DMS79 treated with DMSO at 0.1 percent for 48 hours (cell line): ENCODE measurements around the gene NECAB2.

Experiments
- DNase-seq: peaks from one replicate; lab custom pipeline; 2025; lab: John Stamatoyannopoulos, UW

Gene NECAB2

GRCh38 chr16:83952940-83953795, 14.9 kb upstream of the NECAB2 start, which contains the start of gene OSGIN1:
Gene OSGIN1, plus strand, starts transcription at chr16:83953240. Its CDS starts 4,432 bp downstream, at chr16:83957672.
- peak; percentile 5 for DNase-seq

DNA sequence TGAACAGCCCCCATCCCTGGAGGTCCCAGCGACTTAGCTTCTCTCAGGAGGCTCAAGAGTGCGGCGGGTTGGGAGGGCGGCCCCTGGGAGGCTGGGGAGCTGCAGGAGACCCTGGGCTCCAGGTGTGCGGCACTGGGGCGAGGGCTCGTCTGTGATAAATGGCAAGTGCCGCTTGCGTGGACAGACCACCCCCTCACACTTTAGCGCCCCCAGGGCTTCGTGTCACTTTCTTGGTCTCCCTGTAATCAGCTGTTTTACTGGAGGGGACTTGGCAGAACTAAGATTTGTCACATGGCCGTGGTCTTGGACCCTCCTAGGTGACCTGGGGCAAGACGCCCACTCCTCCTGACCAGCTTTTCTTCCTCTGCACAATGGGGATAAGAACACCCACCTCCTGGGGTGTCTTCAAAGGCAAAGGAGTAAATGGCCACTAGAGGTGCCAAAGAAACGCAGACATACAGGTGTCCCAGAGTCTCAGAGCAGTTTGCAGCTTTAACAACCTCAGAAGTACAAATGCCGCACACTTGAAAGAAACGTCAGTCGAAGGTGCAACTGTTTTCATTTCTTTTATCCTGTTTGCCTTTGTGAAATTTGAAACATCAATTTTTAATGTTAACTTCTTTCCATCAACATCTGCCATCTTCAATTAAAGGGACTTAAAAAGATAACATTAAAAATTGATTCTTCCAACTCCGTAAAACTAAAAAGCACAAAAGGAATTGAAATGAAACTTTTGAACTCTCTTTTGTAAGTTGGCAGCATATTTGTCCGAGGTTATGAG, 14.1 kb upstream of the NECAB2 start:
- no peak for DNase-seq

DNA sequence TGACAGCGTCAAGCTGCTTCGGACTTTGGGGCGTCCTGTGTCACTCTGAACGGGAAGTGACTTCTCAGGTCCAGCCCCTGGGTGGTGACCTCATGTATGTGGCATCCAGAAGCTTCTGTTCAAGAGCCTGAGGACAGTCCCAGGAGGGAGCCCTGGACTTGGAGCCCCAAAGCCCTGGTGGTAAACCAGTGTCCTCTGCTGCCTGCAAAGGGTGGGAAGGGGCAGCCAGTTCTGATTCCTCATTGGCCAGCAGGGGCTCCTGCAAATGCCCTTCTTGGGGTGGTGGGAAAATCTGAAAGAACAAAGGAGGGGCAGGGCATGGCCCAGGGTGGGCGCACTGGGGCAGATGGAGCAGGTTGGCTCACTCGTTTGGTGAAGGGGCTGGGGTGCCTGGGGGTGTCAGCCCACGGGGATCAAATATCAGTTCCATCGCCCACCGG, 13.4 kb upstream of the NECAB2 start:
- DNase-seq = no peak

DNA sequence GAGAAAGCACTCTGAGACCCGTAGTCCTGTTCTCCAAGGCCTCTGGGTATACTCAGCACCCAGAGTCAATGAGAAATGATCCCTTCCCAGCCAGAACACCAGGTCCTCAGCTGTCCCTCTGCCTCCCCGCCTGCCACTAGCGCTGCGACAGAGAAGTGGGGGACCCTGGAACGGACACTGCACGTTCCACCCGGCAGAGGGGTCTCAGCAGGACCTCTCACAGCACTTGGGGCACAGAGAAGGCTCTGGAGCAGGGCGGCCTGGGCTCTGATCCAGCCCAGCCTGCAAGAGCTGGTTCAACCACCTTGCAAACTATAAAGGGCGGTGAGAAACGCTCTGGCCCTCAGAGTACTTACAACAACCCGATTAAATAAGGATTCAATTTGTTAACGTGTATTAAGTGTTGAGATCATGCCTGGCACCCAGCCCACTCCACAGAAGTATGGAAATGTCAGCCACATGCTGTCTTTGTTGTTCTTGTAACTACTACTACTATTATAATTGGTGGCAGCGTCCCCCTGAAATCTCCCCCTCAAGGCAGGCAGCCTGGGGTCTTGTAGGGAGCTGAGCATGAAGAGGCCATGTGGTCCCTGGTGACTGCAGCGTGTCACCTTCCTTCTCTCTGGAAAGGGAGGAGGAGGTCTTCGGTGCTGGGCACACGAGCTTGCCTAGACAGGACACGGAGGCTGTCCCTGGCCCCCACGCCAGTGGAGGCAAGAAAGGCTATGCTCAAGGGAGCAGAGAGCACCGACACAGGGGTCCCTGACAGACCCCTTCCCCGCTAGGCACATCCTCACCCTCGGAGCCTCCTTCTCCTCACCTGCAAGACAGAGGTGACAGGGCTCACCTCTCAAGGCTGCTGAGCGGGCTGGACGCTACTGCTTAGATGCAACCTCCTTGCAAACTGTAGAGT, 12.6 kb upstream of the NECAB2 start:
- DNase-seq = no peak

- DNase-seq = peak; percentile 11
Measured at GRCh38 chr16:83956336-83957289, 11.4 kb upstream of the NECAB2 start.

- no peak for DNase-seq
Measured at GRCh38 chr16:83957296-83957855, 10.7 kb upstream of the NECAB2 start.

DNA sequence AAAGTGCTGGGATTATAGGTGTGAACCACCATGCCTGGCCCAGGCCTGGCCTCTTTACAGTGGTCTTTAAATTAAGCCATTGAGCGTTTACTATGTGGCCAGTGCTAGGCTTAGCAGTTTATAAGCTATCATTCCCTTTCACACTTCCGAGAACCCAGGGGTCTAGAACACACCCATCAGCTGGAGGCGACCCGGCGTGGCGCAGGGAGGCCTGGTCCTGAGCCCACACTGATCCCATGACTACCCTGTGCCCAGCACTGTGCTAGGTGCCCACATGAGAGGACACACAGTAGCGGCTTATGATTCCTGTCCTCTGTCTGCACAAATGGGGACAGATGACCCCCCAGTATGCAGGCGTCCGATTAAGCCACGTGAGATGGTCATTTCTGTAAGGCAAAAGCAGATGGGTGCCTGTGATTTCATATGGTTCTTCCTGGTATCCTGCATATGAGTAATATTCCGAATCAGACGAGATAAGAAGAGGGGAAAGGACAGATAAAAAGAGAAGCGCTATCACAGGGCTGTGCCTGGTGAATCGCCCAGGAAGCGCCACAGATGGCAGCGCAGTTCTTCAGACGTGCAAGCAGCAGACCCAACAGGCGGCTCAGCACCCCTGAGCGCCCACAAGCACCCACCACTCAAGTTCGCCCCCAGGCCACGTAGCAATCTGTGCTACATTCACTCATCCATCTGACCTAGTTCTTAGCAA, 9.8 kb upstream of the NECAB2 start:
- no peak for DNase-seq

- no peak for DNase-seq
Measured at GRCh38 chr16:83958846-83959565, 9.0 kb upstream of the NECAB2 start.

DNA sequence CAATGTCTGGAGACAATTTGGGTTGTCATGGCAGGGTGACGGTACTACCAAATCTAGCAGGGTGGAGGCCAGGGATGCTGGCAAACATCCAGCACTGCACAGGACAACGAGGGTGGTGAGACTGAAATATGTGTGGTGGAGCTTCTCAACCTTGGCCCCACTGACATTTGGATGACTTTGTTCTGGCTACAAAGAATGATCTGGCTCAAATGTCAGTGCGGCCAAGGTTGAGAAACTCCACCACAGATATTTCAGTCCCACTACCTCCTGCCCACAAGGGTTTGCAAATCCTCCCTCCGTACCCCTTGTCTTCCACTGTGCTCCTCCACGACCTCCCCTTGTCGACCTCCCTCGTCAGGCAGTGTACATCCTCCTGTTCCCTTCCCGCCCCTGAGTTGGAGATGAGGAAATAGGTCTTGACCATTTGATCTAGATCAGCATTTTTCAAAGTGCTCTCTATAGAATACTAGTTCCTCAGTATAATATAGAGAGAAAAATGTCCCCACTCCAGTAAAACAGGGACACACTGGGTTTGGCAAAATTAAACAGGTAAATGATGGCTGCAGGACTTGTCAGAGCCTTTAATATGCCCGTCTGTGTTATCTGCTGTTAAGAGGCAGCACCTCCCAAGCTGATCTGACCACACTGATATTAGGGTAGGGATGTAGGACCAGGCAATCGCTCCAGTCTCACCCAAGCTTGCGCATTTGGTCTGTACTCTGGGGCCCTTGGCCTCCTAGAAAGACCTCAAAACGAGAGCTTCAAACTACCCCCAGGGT, 8.2 kb upstream of the NECAB2 start:
- DNase-seq = no peak

- no peak for DNase-seq
Measured at GRCh38 chr16:83960521-83961249, 7.4 kb upstream of the NECAB2 start.

DNA sequence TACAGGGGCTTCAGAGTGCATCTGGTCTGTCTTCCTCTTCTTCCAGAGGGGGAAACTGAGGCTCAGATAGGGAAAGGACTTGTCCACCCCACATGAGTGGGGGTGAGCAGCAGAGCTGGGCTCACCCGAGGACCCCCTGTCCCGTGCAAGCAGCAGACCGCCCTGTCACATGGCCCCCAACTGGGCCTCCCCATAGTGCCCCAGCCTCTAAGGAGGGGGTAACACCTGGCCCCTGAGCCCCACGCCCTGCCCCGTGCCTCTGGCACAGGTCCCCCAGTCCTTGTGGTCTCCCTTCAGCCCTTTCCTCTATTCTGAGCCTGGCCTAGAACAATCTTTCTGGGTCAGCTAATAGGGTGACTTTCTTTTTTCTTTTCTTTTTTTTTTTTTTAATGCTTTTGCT, 6.5 kb upstream of the NECAB2 start:
- no peak for DNase-seq

DNA sequence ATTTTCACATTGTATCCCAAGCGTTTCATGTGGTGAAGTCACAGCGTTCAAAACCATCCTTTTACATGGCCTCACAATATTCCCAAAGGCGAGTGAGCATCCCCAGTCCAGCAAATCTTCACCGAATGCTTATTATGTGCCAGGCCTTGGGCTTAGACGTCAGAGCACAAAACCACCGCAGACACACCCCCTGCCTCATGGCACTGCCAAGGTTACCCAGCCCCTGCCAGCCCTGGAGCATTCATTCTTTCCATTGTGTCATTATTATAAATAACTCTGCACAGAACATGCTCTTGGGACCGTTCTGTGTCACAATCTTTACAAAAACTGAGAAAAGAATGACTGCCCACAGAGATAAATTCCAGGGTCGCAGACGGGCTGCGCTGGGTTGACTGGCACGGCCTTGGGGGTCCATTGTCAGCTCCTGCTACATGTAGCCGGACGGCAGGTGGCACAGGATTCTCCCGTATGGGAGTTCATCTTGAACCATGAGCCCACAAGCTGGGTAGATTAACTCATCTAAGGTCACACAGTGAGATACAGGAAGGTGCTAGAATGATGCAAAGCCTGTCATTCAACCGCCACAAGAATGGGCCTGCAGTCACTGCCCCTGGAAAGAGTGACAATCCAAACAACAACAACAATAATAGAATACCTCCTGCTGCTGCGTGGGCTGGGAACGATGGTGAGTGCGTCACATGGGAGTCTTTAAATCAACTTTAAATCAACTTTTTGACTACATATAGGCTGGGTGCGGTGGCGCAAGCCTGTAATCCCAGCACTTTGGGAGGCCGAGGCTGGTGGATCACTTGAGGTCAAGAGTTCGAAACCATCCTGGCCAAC, 4.5 kb upstream of the NECAB2 start:
- DNase-seq = no peak

DNA sequence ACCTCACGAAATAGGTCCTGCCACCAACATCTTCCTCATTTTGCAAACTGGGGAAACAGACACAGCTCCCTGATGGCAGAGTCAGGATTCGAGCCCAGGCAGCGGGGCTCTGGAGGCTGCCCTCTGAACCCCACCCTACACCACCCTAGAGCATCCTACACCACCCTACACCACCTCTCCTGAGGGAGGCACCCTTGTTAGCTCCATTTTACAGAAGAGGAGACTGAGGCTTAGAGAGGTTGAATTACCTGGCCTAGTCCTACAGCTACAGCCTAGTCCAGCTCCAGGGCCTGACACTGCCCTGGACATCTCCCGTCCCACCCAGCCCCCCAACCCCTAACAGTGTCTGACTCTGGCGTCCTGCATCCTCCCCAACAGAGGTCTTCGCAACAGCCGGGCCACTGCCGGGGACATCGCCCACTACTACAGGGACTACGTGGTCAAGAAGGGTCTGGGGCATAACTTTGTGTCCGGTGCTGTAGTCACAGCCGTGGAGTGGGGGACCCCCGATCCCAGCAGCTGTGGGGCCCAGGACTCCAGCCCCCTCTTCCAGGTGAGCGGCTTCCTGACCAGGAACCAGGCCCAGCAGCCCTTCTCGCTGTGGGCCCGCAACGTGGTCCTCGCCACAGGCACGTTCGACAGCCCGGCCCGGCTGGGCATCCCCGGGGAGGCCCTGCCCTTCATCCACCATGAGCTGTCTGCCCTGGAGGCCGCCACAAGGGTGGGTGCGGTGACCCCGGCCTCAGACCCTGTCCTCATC, 3.2 kb upstream of the NECAB2 start:
- DNase-seq = no peak

GRCh38 chr16:83965444-83966152, 2.4 kb upstream of the NECAB2 start:
- DNase-seq = no peak

- no peak for DNase-seq
Measured at GRCh38 chr16:83966153-83966696, 1.8 kb upstream of the NECAB2 start.
